Tibial artery (tissue), 4 donors: Measurements from ENCODE around the gene TOB2.
A peak's percentile ranks its signal among the peaks of the same experiment; 100 is the strongest.

Experiments used
- DNase-seq, 2 donors: peaks; one replicate each; pipeline ENCODE4 v3.0.0-alpha.2; 2019
- H3K27ac ChIP-seq, 2 donors: fragments of 200-600 bp; sonication (generic) in 1 of 2; 1 replicate in 1 of 2; 2 replicates in 1 of 2; pipeline ENCODE4 v1.5.1; 2018 to 2019; ENCODE audit warnings: mild to moderate bottlenecking in 1 of 2
- H3K27me3 ChIP-seq, 2 donors: fragments of 200-600 bp; sonication (generic) in 1 of 2; one replicate each; pipeline versions ENCODE4 v1.5.1 to v1.6.0; 2016 to 2019
- H3K36me3 ChIP-seq, 3 donors: fragments of 200-600 bp; sonication (generic) in 2 of 3; one replicate each; pipeline ENCODE4 v1.5.1; 2016 to 2019; ENCODE audit warnings: mild to moderate bottlenecking in 2 of 3
- H3K4me1 ChIP-seq, 4 donors: fragments of 200-600 bp; sonication (generic) in 2 of 4; 1 replicate in 3 of 4; 2 replicates in 1 of 4; pipeline ENCODE4 v1.5.1; 2016 to 2019
- H3K4me3 ChIP-seq, 2 donors: fragments of 200-600 bp; sonication (generic) in 1 of 2; 1 replicate in 1 of 2; 2 replicates in 1 of 2; pipeline ENCODE4 v1.5.1; 2018 to 2019; ENCODE audit warnings: mild to moderate bottlenecking in 2 of 2
- H3K9me3 ChIP-seq, 3 donors: fragments of 200-600 bp; sonication (generic) in 1 of 3; one replicate each; pipeline ENCODE4 v1.5.1; 2016 to 2019
- intact Hi-C: fragments of 100-400 bp; cut with DNase I; formaldehyde crosslinking; loops from one replicate; pipeline ENCODE4 v1.15.0; 2023; ENCODE audit warnings: low total_unique reads
- TF ChIP-seq, protein P1 (sequence below), 2 experiments: fragments of 200-600 bp in 1 of 2; fragments of 450-650 bp in 1 of 2; IDR thresholded peaks; one replicate each; pipeline ENCODE4 v1.5.1; 2017 to 2019; ENCODE audit warnings: antibody characterized with exemption in 2 of 2, mild to moderate bottlenecking in 1 of 2, moderate library complexity in 1 of 2

Gene TOB2

DNA sequence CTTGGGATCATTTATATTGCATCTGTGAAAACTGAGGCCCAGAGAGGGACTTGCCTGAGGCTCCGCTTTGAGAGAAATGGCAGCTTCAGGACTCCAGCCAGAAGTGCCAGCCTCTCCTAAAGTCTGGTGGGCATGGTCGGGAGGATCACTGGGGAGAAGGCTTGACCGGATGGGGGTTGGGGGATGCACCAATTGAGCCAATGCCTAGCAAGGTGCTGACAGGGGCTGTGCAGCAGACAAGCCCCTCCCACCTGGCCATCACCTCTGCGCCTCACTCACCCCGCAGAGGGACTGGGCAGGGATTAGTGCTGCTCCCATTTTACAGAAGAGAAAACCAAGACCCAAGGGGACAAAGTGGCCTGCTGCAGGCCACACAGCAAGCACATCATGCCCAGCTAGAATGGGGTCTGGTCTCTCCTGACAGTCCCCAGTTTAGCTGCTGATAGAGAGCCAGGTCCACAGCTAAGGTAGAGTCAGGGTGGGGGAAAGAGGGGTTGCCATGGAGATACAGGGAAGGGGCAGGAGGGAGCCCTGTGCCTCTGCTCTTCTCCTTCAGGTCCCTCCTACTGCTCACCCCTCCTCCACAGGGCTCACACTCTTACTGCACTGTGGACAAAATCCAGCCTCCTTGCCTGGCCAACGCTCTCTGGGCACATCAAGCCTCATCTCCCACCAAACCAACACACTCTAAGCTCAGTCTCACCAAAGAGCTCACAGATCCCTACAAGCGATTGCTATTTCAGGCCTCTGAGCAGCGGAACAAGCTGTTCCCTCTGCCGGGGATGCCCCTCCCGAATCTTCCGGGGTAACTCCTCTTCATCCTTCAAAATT is 35.4 kb downstream of the TOB2 start:
- Histone ChIP-seq H3K36me3 (no peaks in the 10 kb centered on the region), H3K4me1 (peaks cover 13 to 73% (median 57%) of the 10 kb centered on the region in 4 donors), H3K4me3 (peak overlapping the region in 1 of 2 donors; percentile 23), H3K27ac (peak overlapping the region; percentile 99 to 100), H3K27me3 (no peaks in the 10 kb centered on the region), H3K9me3 (no peaks in the 10 kb centered on the region)
- DNase-seq, result peak; percentile 77 to 94
- intact Hi-C loops, result no loop called here
- TF ChIP-seq, protein P1, sequence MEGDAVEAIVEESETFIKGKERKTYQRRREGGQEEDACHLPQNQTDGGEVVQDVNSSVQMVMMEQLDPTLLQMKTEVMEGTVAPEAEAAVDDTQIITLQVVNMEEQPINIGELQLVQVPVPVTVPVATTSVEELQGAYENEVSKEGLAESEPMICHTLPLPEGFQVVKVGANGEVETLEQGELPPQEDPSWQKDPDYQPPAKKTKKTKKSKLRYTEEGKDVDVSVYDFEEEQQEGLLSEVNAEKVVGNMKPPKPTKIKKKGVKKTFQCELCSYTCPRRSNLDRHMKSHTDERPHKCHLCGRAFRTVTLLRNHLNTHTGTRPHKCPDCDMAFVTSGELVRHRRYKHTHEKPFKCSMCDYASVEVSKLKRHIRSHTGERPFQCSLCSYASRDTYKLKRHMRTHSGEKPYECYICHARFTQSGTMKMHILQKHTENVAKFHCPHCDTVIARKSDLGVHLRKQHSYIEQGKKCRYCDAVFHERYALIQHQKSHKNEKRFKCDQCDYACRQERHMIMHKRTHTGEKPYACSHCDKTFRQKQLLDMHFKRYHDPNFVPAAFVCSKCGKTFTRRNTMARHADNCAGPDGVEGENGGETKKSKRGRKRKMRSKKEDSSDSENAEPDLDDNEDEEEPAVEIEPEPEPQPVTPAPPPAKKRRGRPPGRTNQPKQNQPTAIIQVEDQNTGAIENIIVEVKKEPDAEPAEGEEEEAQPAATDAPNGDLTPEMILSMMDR (IDR thresholded peaks at IDR 0.05), result peak in 1 of 2 experiments; percentile 18

DNA sequence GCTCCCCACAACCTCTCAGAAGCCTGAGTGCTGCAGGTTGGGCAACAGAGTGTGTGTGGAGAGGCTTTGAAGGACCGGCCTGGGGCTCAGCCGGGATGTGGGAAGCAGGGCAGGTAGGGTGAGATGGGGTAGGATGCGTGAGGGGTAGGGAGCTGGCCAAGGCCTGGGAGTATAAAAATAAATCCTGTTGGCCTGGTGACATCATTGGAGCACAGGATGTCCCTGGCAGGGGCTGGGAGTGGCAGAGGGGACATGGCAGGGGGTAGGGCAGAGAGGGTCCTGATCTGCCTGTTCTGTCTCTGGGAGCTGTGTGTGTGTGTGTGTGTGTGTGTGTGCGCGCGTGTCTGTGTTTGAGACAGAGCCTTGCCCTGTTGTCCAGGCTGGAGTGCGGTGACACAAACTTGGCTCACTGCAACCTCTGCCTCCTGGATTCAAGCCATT is 36.3 kb downstream of the TOB2 start:
- H3K4me3 ChIP-seq, result no peak overlapping the region
- peak overlapping the region; percentile 99 to 100 for H3K27ac ChIP-seq
- H3K36me3 ChIP-seq, result no peaks in the 10 kb centered on the region
- DNase-seq, result peak; percentile 68 to 94
- H3K4me1 ChIP-seq, result peaks cover 13 to 64% (median 51%) of the 10 kb centered on the region in 4 donors
- TF ChIP-seq, protein P1 (IDR thresholded peaks at IDR 0.05), result no peak
- no peaks in the 10 kb centered on the region for H3K9me3 ChIP-seq
- intact Hi-C loops, result no loop called here
- H3K27me3 ChIP-seq, result no peaks in the 10 kb centered on the region

DNA sequence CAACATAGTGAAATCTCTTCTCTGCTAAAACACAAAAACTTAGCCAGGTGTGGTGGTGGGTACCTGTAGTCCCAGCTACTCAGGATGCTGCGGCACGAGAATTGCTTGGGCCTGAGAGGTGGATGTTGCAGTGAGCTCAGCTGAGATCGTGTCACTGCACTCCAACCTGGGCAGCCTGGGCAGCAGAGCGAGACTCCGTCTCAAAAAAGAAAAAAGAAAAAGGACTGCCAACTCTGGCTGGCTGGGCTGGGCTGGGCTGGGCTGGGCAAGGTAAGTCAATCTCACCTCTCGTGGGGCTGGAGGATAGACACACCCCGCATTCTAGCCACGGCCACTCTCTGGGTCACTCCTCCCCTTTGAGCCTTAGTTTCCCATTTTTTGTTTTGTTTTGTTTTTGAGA is 37.9 kb downstream of the TOB2 start:
- no peak overlapping the region for H3K4me3 ChIP-seq
- TF ChIP-seq, protein P1 (IDR thresholded peaks at IDR 0.05), result no peak
- no peaks in the 10 kb centered on the region for H3K9me3 ChIP-seq
- H3K27me3 ChIP-seq, result no peaks in the 10 kb centered on the region
- intact Hi-C loops, result no loop called here
- no peaks in the 10 kb centered on the region for H3K36me3 ChIP-seq
- H3K27ac ChIP-seq, result peak overlapping the region; percentile 99 to 100
- DNase-seq, result no peak
- peaks cover 13 to 61% (median 43%) of the 10 kb centered on the region in 4 donors for H3K4me1 ChIP-seq

DNA sequence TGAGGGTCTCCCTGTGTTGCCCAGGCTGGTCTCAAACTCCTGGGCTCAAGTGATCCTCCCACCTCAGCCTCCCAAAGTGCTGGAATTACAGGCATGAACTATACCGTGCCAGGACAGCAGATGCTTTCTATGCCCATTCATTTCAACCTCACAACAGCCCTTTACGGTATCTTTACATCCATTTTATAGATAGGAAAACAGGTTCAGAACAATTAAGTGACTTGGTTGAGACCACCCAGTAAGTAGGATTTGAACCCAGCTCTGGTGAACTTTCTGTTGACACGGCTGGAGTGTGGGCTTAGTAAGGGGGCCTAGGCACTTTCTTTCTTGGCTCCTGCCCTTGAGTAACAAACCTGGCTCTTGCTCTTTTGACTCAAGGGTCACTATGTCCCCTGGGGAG is 39.2 kb downstream of the TOB2 start:
- peak overlapping the region; percentile 41 to 100 for H3K27ac ChIP-seq
- H3K36me3 ChIP-seq, result no peaks in the 10 kb centered on the region
- no peaks in the 10 kb centered on the region for H3K9me3 ChIP-seq
- no peaks in the 10 kb centered on the region for H3K27me3 ChIP-seq
- intact Hi-C loops, result no loop called here
- TF ChIP-seq, protein P1 (IDR thresholded peaks at IDR 0.05), result no peak
- DNase-seq, result no peak
- no peak overlapping the region for H3K4me3 ChIP-seq
- H3K4me1 ChIP-seq, result peaks cover 13 to 64% (median 42%) of the 10 kb centered on the region in 4 donors

DNA sequence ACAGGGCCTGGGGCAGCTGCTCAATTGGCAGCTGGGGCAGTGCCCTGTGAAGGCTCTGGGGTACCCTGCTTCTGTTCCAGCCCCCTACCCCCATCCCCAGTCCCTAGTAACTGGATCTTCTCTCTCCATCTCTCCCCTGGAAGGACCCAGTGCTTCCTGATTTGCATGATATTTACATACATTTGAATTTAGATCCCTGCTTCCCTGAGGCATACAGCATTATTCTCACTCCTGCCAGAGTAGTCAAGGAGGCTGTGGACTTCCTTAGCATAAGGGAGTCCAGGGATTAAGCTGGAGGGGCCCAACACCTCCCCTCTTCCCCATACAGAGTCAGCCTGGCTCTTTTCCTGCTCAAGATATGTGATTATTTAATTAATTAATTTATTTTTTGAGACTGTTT is 40.2 kb downstream of the TOB2 start:
- H3K27ac ChIP-seq, result peak overlapping the region in 1 of 2 donors; percentile 100
- intact Hi-C loops, result no loop called here
- no peak overlapping the region for H3K4me3 ChIP-seq
- H3K36me3 ChIP-seq, result no peaks in the 10 kb centered on the region
- DNase-seq, result no peak
- H3K9me3 ChIP-seq, result no peaks in the 10 kb centered on the region
- no peaks in the 10 kb centered on the region for H3K27me3 ChIP-seq
- peaks cover 12 to 63% (median 43%) of the 10 kb centered on the region in 4 donors for H3K4me1 ChIP-seq
- TF ChIP-seq, protein P1 (IDR thresholded peaks at IDR 0.05), result no peak
